H9 (cell line): ENCODE measurements around the gene CALN1. TPM values are rescaled to one million over a fixed set of nuclear protein-coding genes. Genes with fewer than 3 reads are reported as not detected.

Experiments used
- DNase-seq: peaks from one replicate; pipeline ENCODE4 v3.0.0-alpha.2; 2017
- H2AFZ ChIP-seq: one replicate; pipeline ENCODE4 v1.6.1; 2013; ENCODE audit warnings: mild to moderate bottlenecking, low read length, control low read depth, moderate library complexity
- H2AK5ac ChIP-seq: 2 replicates; pipeline ENCODE4 v1.6.1; 2013; ENCODE audit warnings: low read length, control low read depth, mixed read lengths; ENCODE audit not compliant: insufficient read length
- H2BK120ac ChIP-seq: one replicate; pipeline ENCODE4 v1.6.1; 2013; ENCODE audit warnings: low read depth, mild to moderate bottlenecking, low read length, control low read depth, inconsistent platforms; ENCODE audit not compliant: poor library complexity, severe bottlenecking
- H2BK12ac ChIP-seq: 2 replicates; pipeline ENCODE4 v1.6.1; 2013; ENCODE audit warnings: low read length, control low read depth, mixed read lengths, low read depth; ENCODE audit not compliant: insufficient read length
- H2BK15ac ChIP-seq: 2 replicates; pipeline ENCODE4 v1.6.1; 2013; ENCODE audit warnings: low read depth, low read length, control low read depth
- H2BK20ac ChIP-seq: one replicate; pipeline ENCODE4 v1.6.1; 2013; ENCODE audit warnings: low read depth, mild to moderate bottlenecking, low read length, control low read depth, inconsistent platforms; ENCODE audit not compliant: poor library complexity, severe bottlenecking
- H2BK5ac ChIP-seq: 2 replicates; pipeline ENCODE4 v1.6.1; 2013; ENCODE audit warnings: low read length, control low read depth, mixed read lengths; ENCODE audit not compliant: insufficient read length
- H3K14ac ChIP-seq: 2 replicates; pipeline ENCODE4 v1.6.1; 2013; ENCODE audit warnings: low read length, control low read depth; ENCODE audit not compliant: insufficient read depth
- H3K18ac ChIP-seq: 2 replicates; pipeline ENCODE4 v1.6.1; 2013; ENCODE audit warnings: low read depth, mild to moderate bottlenecking, mixed read lengths, low read length, control low read depth; ENCODE audit not compliant: insufficient read length
- H3K23ac ChIP-seq: 2 replicates; pipeline ENCODE4 v1.6.1; 2013; ENCODE audit warnings: low read length, control low read depth, mixed read lengths, low read depth; ENCODE audit not compliant: insufficient read length
- H3K23me2 ChIP-seq: 2 replicates; pipeline ENCODE4 v1.6.1; 2013; ENCODE audit warnings: low read depth, mild to moderate bottlenecking, mixed read lengths, low read length, control low read depth; ENCODE audit not compliant: insufficient read length, poor library complexity, severe bottlenecking
- H3K27ac ChIP-seq: 2 replicates; pipeline ENCODE4 v1.5.1; 2013; ENCODE audit warnings: low read length, control low read depth, mixed read lengths, low read depth; ENCODE audit not compliant: insufficient read length
- H3K27me3 ChIP-seq: 2 replicates; pipeline ENCODE4 v1.6.1; 2013; ENCODE audit warnings: low read length, control low read depth, inconsistent platforms; ENCODE audit not compliant: insufficient read depth
- H3K4ac ChIP-seq: 2 replicates; pipeline ENCODE4 v1.6.1; 2013; ENCODE audit warnings: low read depth, mild to moderate bottlenecking, control low read depth, inconsistent platforms, low read length, moderate library complexity
- H3K4me1 ChIP-seq: 2 replicates; pipeline ENCODE4 v1.6.1; 2013; ENCODE audit warnings: low read length, control low read depth, inconsistent platforms; ENCODE audit not compliant: insufficient read depth
- H3K4me2 ChIP-seq: 2 replicates; pipeline ENCODE4 v1.6.1; 2013; ENCODE audit warnings: low read length, control low read depth, mixed read lengths; ENCODE audit not compliant: insufficient read length, insufficient read depth
- H3K56ac ChIP-seq: 2 replicates; pipeline ENCODE4 v1.6.1; 2013; ENCODE audit warnings: low read depth, mild to moderate bottlenecking, mixed read lengths, low read length, control low read depth; ENCODE audit not compliant: insufficient read length
- H3K79me1 ChIP-seq: 2 replicates; pipeline ENCODE4 v1.6.1; 2013; ENCODE audit warnings: low read depth, mild to moderate bottlenecking, moderate library complexity, low read length, control low read depth, inconsistent platforms; ENCODE audit not compliant: insufficient read depth, poor library complexity, severe bottlenecking
- H3K79me2 ChIP-seq: 2 replicates; pipeline ENCODE4 v1.6.1; 2013; ENCODE audit warnings: low read length, control low read depth, inconsistent platforms; ENCODE audit not compliant: insufficient read depth
- H3K9ac ChIP-seq: 2 replicates; pipeline ENCODE4 v1.6.1; 2013; ENCODE audit warnings: low read length, control low read depth, mixed read lengths; ENCODE audit not compliant: insufficient read length; ENCODE audit errors: extremely low read depth
- H3K9me3 ChIP-seq: one replicate; pipeline ENCODE4 v1.6.1; 2013; ENCODE audit warnings: low read depth, low read length, inconsistent platforms; ENCODE audit not compliant: control insufficient read depth
- H3T11ph ChIP-seq: one replicate; pipeline ENCODE4 v1.6.1; 2013; ENCODE audit warnings: mild to moderate bottlenecking, low read length, control low read depth, inconsistent platforms
- H4K20me1 ChIP-seq: one replicate; pipeline ENCODE4 v1.6.1; 2013; ENCODE audit not compliant: control insufficient read depth, insufficient read length, insufficient read depth
- H4K5ac ChIP-seq: 2 replicates; pipeline ENCODE4 v1.6.1; 2013; ENCODE audit warnings: low read depth, mild to moderate bottlenecking, mixed read lengths, low read length, control low read depth; ENCODE audit not compliant: insufficient read length
- H4K8ac ChIP-seq: replicated peaks from 2 replicates; pipeline ENCODE4 v1.6.1; 2013; ENCODE audit warnings: low read length, control low read depth, mixed read lengths, low read depth; ENCODE audit not compliant: insufficient read length
- H4K91ac ChIP-seq: 2 replicates; pipeline ENCODE4 v1.6.1; 2013; ENCODE audit warnings: low read depth, mild to moderate bottlenecking, moderate library complexity, mixed read lengths, low read length, control low read depth; ENCODE audit not compliant: insufficient read length
- H3K27ac Mint-ChIP-seq, 3 experiments: 2 replicates in 2 of 3; 3 replicates in 1 of 3; pipeline ENCODE4 v1.8.0; 2020 to 2021; ENCODE audit warnings: mixed read lengths in 3 of 3, mild to moderate bottlenecking in 1 of 3, moderate library complexity in 1 of 3
- H3K27me3 Mint-ChIP-seq: 2 replicates; pipeline ENCODE4 v1.8.0; 2021; ENCODE audit warnings: low read depth, mild to moderate bottlenecking, moderate library complexity, mixed read lengths
- H3K36me3 Mint-ChIP-seq, 3 experiments: 2 replicates in 2 of 3; 3 replicates in 1 of 3; pipeline ENCODE4 v1.8.0; 2020 to 2021; ENCODE audit warnings: low read depth in 3 of 3, mixed read lengths in 3 of 3; ENCODE audit not compliant: insufficient read depth in 1 of 3
- H3K4me1 Mint-ChIP-seq, 2 experiments: 2 replicates each; pipeline ENCODE4 v1.8.0; 2020; ENCODE audit warnings: mixed read lengths in 2 of 2
- H3K4me3 Mint-ChIP-seq, 2 experiments: 2 replicates in 1 of 2; 3 replicates in 1 of 2; pipeline ENCODE4 v1.8.0; 2020 to 2021; ENCODE audit warnings: mild to moderate bottlenecking in 2 of 2, mixed read lengths in 2 of 2, moderate library complexity in 1 of 2
- H3K9me3 Mint-ChIP-seq, 2 experiments: 2 replicates in 1 of 2; 3 replicates in 1 of 2; pipeline ENCODE4 v1.8.0; 2020; ENCODE audit warnings: mild to moderate bottlenecking in 2 of 2, mixed read lengths in 2 of 2, moderate library complexity in 1 of 2
- WGBS: extraction: QIAGEN DNeasy Blood & Tissue Kit; methylation state at CpG from one replicate; pipeline ENCODE4 v1.1.7; 2013; ENCODE audit warnings: missing lambda C conversion rate, low lambda C conversion rate, mixed read lengths; ENCODE audit not compliant: insufficient read length; ENCODE audit errors: extremely low coverage; 5-methylcytosine and 5-hydroxymethylcytosine counted together
- total RNA-seq: library from RNA; stranded (reverse); gene quantifications from 2 replicates; pipeline ENCODE4 v1.2.1, GENCODE V29; 2021
- TF ChIP-seq, protein P1 (sequence below): fragments of 200-600 bp; sonication (generic); conservative IDR thresholded peaks from 3 replicates; pipeline ENCODE4 v1.8.0; 2021; ENCODE audit warnings: antibody characterized with exemption, mild to moderate bottlenecking

CALN1 gene
- total RNA-seq, 1 experiment from 2014 or later: 2.8 TPM

DNA sequence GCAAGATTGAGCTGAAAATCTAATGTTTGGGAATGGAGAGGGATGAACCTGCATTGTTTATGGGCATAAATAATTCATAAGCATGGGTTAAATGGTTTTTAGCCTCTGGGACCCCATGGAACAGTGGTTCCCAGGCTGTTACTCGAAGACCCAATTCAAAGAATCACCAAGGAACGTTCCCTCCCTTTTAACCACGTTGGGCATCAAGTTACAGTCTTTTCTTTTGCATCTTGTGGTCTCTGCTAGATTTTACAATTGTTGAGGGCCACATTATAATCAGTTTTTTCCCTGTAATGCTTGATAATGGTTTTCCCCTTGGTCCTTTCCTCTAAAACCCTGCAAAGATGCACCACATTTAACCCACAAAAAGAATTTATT, 2.5 kb downstream of the CALN1 start:
- no peaks in the 10 kb centered on the region for H3K79me1 ChIP-seq
- H3K27ac Mint-ChIP-seq: no peak overlapping the region
- no peak overlapping the region for H3K23ac ChIP-seq
- H3K23me2 ChIP-seq: no peaks in the 10 kb centered on the region
- H3K27ac ChIP-seq: no peak overlapping the region
- no peaks in the 10 kb centered on the region for H3K4me1 Mint-ChIP-seq
- H3K14ac ChIP-seq: no peak overlapping the region
- no peak overlapping the region for H3T11ph ChIP-seq
- H4K91ac ChIP-seq: no peak overlapping the region
- H2BK5ac ChIP-seq: no peak overlapping the region
- H3K9me3 ChIP-seq: no peaks in the 10 kb centered on the region
- no peaks in the 10 kb centered on the region for H3K4me1 ChIP-seq
- no peak overlapping the region for H4K8ac ChIP-seq
- H2BK20ac ChIP-seq: no peak overlapping the region
- H2BK15ac ChIP-seq: no peak overlapping the region
- no peak overlapping the region for H2AK5ac ChIP-seq
- TF ChIP-seq, protein P1, sequence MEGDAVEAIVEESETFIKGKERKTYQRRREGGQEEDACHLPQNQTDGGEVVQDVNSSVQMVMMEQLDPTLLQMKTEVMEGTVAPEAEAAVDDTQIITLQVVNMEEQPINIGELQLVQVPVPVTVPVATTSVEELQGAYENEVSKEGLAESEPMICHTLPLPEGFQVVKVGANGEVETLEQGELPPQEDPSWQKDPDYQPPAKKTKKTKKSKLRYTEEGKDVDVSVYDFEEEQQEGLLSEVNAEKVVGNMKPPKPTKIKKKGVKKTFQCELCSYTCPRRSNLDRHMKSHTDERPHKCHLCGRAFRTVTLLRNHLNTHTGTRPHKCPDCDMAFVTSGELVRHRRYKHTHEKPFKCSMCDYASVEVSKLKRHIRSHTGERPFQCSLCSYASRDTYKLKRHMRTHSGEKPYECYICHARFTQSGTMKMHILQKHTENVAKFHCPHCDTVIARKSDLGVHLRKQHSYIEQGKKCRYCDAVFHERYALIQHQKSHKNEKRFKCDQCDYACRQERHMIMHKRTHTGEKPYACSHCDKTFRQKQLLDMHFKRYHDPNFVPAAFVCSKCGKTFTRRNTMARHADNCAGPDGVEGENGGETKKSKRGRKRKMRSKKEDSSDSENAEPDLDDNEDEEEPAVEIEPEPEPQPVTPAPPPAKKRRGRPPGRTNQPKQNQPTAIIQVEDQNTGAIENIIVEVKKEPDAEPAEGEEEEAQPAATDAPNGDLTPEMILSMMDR: no peak
- H3K4ac ChIP-seq: no peak overlapping the region
- no peak overlapping the region for H2BK120ac ChIP-seq
- H3K9me3 Mint-ChIP-seq: no peaks in the 10 kb centered on the region; a peak in 1 of 5 replicates
- no CpG with 5 or more reads among the region's 3 CpGs for WGBS
- no peaks in the 10 kb centered on the region; the same call in 1 of the 2 replicates for H3K79me2 ChIP-seq
- no peak overlapping the region for H2BK12ac ChIP-seq
- no peak overlapping the region for H2AFZ ChIP-seq
- H3K4me2 ChIP-seq: no peak overlapping the region
- H4K20me1 ChIP-seq: no peaks in the 10 kb centered on the region
- DNase-seq: no peak
- H3K18ac ChIP-seq: no peak overlapping the region
- no peak overlapping the region for H4K5ac ChIP-seq
- no peak overlapping the region for H3K56ac ChIP-seq
- no peaks in the 10 kb centered on the region for H3K27me3 ChIP-seq
- no peaks in the 10 kb centered on the region for H3K27me3 Mint-ChIP-seq
- H3K36me3 Mint-ChIP-seq: no peaks in the 10 kb centered on the region
- H3K4me3 Mint-ChIP-seq: no peak overlapping the region
- no peak overlapping the region for H3K9ac ChIP-seq
